HG03095 (cell line): ENCODE measurements around the gene DOCK7.

ENCODE experiments used
- ATAC-seq: cut with Tn5 transposase; IDR thresholded peaks from one replicate; pipeline ENCODE4 v1.9.1; 2021; ENCODE audit warnings: moderate library complexity; ENCODE audit not compliant: unreplicated experiment

Gene DOCK7

DNA sequence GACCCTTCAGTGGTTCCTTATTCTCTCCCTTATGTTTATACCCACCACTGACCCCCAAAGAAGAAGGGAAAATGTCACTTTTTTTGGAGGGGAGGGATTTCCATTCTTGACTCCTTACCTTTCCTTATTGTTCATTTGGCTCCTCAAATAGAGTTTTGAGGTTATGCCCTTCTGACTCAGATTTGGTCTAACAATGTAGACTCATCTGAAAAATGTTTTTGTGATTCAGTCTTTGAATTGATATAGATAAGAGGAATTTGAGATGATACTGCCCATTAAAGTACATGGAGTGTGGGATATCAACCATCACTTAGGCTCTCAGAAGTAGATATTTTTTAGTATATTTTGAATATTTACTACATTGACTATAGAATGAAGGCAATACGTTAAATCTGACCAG, 235.2 kb downstream of the DOCK7 start:
- ATAC-seq, result no peak

DNA sequence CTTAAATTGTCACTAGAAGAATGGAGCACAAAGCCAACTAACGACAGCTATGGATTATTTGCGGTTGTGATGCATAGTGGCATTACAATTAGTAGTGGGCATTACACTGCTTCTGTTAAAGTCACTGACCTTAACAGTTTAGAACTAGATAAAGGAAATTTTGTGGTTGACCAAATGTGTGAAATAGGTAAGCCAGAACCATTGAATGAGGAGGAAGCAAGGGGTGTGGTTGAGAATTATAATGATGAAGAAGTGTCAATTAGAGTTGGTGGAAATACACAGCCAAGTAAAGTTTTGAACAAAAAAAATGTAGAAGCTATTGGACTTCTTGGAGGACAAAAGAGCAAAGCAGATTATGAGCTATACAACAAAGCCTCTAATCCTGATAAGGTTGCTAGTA, 237.9 kb downstream of the DOCK7 start:
- no peak for ATAC-seq

DNA sequence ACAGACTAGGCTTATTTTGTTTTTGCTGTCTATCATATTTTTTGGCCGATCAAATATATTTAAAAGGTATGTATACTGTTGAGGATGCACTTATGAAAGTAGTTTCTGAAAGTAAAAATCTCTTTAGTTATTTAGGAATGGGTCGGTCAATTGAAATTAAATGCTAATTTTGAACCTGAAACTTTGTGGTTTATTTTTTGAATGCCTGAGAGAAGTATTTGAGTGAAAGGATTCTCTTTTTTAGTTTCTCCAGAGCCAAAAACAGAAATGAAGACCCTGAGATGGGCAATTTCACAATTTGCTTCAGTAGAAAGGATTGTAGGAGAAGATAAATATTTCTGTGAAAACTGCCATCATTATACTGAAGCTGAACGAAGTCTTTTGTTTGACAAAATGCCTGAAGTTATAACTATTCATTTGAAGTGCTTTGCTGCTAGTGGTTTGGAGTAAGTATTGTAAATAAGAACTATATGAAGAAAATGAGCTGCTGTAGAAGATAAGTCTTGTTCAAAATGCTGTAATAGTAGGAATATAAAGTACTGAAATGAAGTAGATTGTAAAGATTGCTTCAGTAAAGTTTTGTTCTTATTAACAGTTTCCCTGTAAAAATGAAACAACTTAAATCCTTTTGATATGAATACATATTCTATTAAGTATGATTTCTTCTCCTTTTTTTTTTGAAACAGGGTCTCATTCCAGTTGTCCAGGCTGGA, 239.8 kb downstream of the DOCK7 start:
- no peak for ATAC-seq

- ATAC-seq, result no peak
Measured at GRCh38 chr1:62444701-62445100, 243.5 kb downstream of the DOCK7 start.

GRCh38 chr1:62439652-62440371, 248.4 kb downstream of the DOCK7 start:
- peak; percentile 19 for ATAC-seq

DNA sequence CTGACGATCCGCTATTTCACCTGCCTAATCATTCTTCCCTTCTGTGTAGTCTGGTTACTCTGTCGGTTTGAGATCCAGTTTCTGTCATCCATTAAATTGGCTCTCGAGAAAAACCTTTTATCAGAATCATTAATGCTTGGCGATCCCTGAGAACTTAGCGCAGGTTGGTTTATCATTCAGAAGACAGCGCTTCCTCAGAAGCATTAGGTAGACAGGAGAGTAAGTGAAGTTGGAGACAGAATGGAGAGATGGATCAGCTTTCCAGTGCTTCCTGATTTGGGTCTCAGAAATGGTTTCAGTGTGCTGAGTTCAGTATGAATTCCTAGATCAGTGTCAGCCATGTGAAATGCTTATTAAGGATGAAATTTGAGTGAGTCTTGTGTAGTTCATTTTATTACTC, 250.0 kb downstream of the DOCK7 start:
- ATAC-seq, result no peak

DNA sequence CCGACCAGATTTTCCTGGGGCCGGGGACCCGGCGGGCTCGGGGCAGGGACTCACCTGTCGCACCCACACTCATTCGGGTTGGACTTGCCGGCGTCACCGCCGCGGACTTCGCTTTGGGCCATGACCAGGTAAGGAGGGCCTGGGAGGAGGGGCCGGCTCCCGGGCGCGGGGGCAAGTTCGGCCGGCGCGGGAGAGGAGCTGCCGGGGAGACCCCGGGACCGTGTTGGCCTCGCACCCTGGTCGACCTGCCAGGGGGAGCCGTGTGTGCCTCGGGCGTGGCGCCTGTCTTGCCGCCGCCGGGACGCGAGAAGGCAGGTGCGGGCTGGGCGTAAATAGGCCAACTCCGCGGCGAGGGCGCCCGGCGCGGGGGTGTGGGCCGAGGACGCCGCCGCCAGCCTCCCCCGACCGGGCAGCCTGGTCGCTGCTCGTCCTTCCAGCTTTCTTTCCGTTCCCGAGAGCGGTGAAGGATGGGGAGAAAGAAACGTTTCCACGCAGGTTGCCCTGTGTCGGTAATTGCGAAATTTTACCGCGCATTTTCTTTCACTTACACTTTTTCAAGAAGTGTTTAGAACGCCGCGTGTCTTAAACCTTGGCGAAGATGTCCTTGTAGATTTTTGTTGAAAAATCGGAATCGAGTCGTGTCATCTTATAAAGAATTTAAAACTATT, 250.8 kb downstream of the DOCK7 start:
- peak; percentile 0 for ATAC-seq

GRCh38 chr1:62436466-62437272, 251.5 kb downstream of the DOCK7 start, which contains the start of gene USP1:
Gene USP1, plus strand, starts transcription at chr1:62437049. Its CDS starts 2,819 bp downstream, at chr1:62439868.
- ATAC-seq, result peak; percentile 75

DNA sequence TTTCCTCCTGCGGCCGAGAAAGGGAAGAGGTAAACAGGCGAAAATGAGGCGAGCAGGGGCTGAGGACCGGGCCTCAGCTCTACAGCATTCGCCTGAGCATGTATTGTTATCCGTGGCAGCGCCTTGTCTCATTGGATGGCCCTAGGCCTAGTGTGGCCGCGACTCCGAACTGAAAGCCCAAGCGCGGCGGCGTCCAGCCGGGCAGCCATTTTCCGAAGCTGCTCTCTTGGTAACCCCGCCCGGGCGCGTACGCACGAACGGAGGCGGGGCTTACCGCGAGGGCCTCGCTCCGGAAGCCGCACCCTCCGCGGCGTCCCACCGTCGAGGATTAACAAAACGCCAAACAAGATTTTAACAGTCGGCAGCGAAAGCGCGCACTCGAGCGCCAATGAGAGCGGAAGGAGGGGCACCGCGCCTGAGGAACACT, 252.1 kb downstream of the DOCK7 start:
- ATAC-seq, result peak; percentile 65

DNA sequence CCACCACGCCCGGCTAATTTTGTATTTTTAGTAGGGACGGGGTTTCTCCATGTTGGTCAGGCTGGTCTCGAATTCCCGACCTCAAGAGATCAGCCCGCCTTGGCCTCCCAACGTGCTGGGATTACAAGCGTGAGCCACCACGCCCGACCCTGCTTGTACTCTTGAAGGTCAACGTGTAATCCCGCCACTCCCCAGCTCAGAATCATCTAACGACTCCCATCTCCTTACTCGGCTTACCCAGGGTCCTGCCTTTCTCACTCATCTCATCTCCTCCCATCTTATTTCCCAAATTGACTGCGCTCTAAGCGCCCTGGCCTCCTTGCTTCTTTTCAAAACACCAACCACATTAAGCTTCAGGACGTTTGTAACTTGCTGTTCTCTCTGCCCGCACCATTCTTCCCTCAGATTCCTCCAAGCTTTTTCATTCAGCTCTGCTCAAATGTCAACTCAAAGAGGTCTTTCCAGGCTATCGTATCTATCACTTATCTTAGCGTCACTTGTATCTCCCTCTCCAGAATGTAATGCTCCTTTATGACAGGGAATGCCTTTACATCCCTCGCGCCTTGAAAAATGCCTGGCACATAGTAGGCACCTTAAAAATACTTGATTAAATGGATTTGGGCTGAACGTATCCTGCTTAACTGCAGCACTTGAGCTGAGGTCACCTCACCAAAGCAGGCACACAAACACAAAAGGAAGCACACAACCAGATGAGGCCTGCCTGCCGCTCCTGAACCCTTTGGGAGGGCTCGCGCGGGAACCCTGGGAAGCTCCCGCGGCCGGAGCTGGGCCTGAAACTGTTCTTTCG, 252.8 kb downstream of the DOCK7 start:
- ATAC-seq, result no peak

GRCh38 chr1:62434618-62435001, 253.6 kb downstream of the DOCK7 start:
- ATAC-seq, result no peak

DNA sequence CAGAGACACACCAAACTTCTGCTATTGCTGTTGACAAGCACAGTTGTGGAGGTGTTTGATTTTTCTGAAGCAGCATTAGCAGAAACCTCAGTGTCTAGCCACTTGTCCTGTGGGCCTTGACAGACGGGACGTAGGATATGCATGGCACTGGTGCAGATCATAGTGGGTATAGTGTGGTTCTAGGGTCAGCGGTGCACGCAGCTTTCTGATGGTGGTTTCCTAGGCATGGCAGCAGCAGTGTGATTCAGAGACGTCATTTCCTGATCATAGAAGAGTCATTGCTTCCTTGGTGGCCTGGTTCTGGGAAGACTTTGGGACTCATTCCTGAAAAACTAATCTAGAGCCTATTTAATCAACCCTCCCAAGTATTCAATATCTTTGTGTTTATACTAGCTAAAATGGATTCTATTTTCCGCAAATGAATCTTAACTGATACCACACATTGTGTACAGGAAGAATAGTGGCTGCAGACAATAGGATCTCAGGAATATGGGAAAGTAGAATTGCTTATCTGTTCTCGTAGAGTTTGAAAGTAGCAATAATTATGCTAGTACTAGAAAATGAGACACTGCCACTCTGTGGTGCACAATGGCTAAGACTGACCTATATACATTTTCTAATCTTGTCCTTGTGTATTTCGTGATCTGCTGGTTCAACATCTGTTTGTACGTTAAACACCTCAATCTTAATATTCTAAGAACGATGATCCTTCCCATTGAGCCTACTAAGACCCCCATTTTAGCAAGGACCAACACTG, 254.1 kb downstream of the DOCK7 start:
- no peak for ATAC-seq

GRCh38 chr1:62429581-62429980, 258.6 kb downstream of the DOCK7 start:
- ATAC-seq, result no peak

DNA sequence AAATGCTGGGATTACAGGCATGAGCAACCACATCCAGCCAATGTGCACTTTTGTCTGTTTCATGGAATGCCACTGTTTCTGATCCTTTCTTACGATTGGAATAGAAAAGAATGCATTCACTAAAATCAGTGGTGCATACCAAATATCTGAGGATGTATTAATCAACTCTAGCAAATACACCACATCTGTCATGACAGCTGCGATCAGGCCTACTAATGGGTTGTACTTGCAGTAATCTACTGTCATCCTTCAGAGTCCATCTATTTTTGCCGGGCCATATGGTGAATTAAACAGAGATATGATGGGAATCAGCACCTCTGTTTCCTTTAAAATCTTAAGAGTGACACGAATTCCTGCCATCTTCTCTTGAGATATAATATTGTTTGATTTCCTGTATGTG, 259.8 kb downstream of the DOCK7 start:
- no peak for ATAC-seq

DNA sequence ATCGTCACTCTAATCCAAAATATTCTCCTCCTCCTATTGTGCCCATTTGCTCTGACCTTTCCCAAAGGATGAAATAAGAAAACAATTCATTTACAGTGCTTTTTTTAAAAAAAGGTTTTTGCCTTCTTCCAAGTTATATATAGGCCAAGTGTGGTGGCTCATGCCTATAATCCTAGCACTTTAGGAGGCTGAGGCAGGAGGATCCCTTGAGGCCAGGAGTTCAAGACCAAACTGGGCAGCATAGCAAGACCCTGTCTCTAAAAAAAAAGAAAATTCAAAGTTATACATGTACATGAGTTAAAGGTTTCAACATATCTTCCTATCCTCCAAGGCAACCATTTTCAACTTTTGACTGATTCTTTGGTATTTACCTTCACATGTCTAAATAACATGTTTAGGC, 261.4 kb downstream of the DOCK7 start:
- ATAC-seq, result no peak

GRCh38 chr1:62426237-62426636, 261.9 kb downstream of the DOCK7 start:
- no peak for ATAC-seq

DNA sequence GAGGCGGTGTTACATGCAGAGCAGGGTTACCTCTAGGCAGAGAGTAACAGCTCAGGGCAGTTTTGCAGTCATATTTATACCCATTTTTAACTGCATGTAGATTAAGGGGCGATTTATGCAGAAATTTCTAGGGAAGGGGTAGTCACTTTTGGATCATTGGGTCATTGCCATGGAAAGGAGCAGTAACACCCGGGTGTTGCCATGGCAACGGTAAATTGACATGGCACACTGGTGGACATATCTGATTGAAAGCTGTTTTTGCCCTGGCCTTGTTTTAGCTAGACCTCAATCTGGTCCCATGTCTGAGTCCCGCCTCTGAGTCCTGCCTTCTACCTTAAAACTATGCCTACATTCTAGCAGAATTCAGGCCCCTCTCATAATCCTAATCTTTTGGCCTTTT, 263.1 kb downstream of the DOCK7 start:
- no peak for ATAC-seq

DNA sequence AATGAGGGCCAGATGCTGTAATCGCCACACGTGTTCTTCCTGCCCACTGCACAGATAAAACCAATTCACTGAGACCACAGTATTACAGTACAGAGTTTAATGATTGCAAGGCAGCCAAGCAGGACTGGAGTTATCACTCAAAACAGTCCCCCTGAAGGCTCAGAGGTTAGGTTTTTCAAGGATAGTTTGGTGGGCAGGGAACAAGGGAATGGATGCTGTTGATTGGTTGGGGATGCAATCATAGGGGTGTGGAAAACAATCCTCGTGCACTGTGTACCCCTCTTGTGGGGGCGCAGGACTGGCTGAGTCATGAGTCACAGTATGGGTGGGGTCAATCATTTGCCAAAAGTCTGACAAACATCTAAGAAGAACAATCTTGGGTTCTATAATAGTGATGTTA, 263.8 kb downstream of the DOCK7 start:
- ATAC-seq, result no peak

DNA sequence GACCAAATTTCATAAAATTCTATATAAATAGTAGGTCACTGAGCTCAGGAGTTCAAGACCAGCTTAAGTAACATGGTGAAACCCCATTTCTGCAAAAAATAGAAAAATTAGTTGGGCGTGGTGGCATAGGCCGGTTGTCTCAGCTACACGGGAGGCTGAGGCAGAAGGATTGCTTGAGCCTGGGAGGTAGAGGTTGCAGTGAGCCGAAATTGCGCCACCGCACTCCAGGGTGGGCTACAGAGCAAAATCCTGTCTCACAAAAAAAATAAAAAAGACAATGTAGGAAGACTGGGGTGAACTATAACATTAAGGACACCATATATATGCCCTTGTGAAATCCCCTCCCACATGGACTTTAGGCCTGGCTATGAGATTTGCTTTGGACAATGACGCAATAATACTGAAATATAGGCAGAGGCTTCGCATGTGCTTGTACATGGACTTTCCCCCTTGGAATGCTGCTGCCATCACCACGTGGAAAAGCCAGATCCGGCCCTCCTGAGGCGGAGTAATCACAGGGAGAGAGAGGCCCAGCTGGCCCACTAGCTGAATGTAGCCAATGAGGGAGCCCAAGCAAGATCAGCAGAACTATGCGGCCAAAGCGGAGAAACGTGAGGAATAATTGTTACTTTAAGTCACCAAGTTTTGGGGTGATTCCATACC, 264.5 kb downstream of the DOCK7 start:
- ATAC-seq, result no peak
